Measurements from ENCODE around the gene XYLT2. TPM values are rescaled to one million over a fixed set of nuclear protein-coding genes. Genes with fewer than 3 reads are reported as not detected.
A peak's percentile ranks its signal among the peaks of the same experiment; 100 is the strongest.

XYLT2 gene
- total and polyA plus RNA-seq, 9 of the 15 experiments (the other 6 are each of a cell fraction or from before 2014, with no cell fraction given): 0.63 to 9.1 (median 4.3) TPM

- WGBS (ENCODE audit: insufficient coverage, low coverage, missing lambda C conversion rate): 14% methylated on average over 3 of the region's 3 CpGs
- Histone ChIP-seq H3K27me3 (ENCODE audit: control insufficient read depth in 2 of 2, insufficient read depth in 2 of 2, low read length in 2 of 2) (no peaks in the 10 kb centered on the region), H3K4me2 (ENCODE audit: insufficient read depth, low read length) (peak overlapping the region; percentile 93), H3K4me3 (no peak overlapping the region; the same call in 1 of the 2 replicates), H2AFZ (ENCODE audit: low read depth, low read length) (no peak overlapping the region), H3K9me1 (ENCODE audit: control insufficient read depth, insufficient read depth, low read length) (no peaks in the 10 kb centered on the region), H3K36me3 (ENCODE audit: control insufficient read depth, insufficient read depth, low read length) (peaks cover 65% of the 10 kb centered on the region), H3K9me3 (replicated peaks; ENCODE audit: control insufficient read depth, insufficient read depth, low read depth, low read length) (no peaks in the 10 kb centered on the region), H3K9ac (ENCODE audit: insufficient read depth in 1 of 2, low read depth in 2 of 2, low read length in 2 of 2) (peak overlapping the region; percentile 15 to 98; a peak in 1 of 4 replicates), H3K27ac (ENCODE audit: extremely low read depth, low read depth, low read length) (no peak overlapping the region), H4K20me1 (replicated peaks; ENCODE audit: control insufficient read depth, insufficient read depth, low read length) (0 out of 2 replicates have a peak, but pooled peaks cover 16% of the 10 kb centered on the region), H3K4me1 (replicated peaks in 1 of 2; ENCODE audit: control insufficient read depth in 2 of 2, insufficient read depth in 2 of 2, low read length in 2 of 2) (peaks cover 16 to 23% of the 10 kb centered on the region in 2 experiments; a peak in 4 of 5 replicates), H3K79me2 (ENCODE audit: control insufficient read depth, insufficient read depth, low read length) (peaks cover 63% of the 10 kb centered on the region)
- ChIA-PET CTCF (ENCODE audit: low intra/inter-chr PET ratio) (no interaction called here), POLR2A (interaction anchor here (0.9 to 6.4 kb wide), 2 partner anchors 12 to 140 kb away, joined by 3 to 129 read pairs; no protein-coding TSS in a partner anchor)
- no TSS peak for BruUV-seq (replicated peaks)
- TF ChIP-seq NFIC (IDR thresholded peaks at IDR 0.05): peak; percentile 63
- TF ChIP-seq, protein P1, sequence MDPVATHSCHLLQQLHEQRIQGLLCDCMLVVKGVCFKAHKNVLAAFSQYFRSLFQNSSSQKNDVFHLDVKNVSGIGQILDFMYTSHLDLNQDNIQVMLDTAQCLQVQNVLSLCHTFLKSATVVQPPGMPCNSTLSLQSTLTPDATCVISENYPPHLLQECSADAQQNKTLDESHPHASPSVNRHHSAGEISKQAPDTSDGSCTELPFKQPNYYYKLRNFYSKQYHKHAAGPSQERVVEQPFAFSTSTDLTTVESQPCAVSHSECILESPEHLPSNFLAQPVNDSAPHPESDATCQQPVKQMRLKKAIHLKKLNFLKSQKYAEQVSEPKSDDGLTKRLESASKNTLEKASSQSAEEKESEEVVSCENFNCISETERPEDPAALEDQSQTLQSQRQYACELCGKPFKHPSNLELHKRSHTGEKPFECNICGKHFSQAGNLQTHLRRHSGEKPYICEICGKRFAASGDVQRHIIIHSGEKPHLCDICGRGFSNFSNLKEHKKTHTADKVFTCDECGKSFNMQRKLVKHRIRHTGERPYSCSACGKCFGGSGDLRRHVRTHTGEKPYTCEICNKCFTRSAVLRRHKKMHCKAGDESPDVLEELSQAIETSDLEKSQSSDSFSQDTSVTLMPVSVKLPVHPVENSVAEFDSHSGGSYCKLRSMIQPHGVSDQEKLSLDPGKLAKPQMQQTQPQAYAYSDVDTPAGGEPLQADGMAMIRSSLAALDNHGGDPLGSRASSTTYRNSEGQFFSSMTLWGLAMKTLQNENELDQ (CRISPR knock-in tag; IDR thresholded peaks at IDR 0.05; ENCODE audit: borderline replicate concordance): no peak
- TF ChIP-seq ZFP1 (CRISPR knock-in tag; IDR thresholded peaks at IDR 0.05): no peak
- intact Hi-C loops (cut with micrococcal nuclease): no loop called here
- no peak for FAIRE-seq
- peak in 2 of 4 experiments; percentile 27 to 43 for DNase-seq (ENCODE audit: extremely low read depth in 1 of 4, low spot score in 3 of 4)
- no peak for ATAC-seq
- in situ Hi-C loops (cut with MboI): no loop called here
Observed at GRCh38 chr17:50394711-50395110, 48.8 kb downstream of the XYLT2 start.

Data from K562 (cell line).